Liver (tissue), 3 donors: ENCODE results near the gene ABHD17C.

ENCODE experiments used
- GABPA ChIP-seq, 2 donors: IDR thresholded peaks in 1 of 2; conservative IDR thresholded peaks in 1 of 2; 2 replicates each; pipeline ENCODE4 v1.6.1; 2016; ENCODE audit warnings: antibody characterized with exemption in 2 of 2, mild to moderate bottlenecking in 1 of 2, moderate library complexity in 1 of 2
- RXRA ChIP-seq, 2 donors: IDR thresholded peaks; 2 replicates each; pipeline ENCODE4 v1.6.1; 2017 to 2018; ENCODE audit warnings: antibody characterized with exemption in 2 of 2, mild to moderate bottlenecking in 1 of 2
- TF ChIP-seq, protein P1 (sequence below): fragments of 150-350 bp; IDR thresholded peaks from 2 replicates; pipeline ENCODE4 v1.5.1; 2017; ENCODE audit warnings: improper control_type of control experiment, low read depth, low read length; ENCODE audit not compliant: missing input control
- TF ChIP-seq, protein P2 (sequence below): IDR thresholded peaks from 2 replicates; pipeline ENCODE4 v1.6.1; 2016; ENCODE audit warnings: antibody characterized with exemption, mild to moderate bottlenecking
- donor health status: healthy.
- donor health status: healthy.

DNA sequence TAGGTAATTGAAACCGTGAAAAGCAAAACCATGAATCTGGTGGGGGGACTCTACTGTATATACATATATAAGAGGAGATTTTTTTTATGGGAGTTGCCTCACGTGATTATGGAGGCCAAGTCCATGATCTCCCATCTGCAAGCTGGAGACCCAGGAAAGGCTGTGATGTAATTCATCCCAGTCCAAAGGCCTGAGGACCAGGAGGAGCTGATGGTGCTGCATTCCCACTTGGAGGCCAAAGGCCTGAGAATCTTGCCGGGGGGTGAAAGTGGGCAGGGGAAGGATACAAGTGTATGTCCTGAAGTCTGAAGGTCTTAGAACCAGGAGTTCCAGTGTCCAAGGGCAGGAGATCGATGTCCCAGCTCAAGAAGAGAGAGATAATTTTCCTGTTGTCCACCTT is 47.0 kb downstream of the ABHD17C start:
- TF ChIP-seq, protein P1, sequence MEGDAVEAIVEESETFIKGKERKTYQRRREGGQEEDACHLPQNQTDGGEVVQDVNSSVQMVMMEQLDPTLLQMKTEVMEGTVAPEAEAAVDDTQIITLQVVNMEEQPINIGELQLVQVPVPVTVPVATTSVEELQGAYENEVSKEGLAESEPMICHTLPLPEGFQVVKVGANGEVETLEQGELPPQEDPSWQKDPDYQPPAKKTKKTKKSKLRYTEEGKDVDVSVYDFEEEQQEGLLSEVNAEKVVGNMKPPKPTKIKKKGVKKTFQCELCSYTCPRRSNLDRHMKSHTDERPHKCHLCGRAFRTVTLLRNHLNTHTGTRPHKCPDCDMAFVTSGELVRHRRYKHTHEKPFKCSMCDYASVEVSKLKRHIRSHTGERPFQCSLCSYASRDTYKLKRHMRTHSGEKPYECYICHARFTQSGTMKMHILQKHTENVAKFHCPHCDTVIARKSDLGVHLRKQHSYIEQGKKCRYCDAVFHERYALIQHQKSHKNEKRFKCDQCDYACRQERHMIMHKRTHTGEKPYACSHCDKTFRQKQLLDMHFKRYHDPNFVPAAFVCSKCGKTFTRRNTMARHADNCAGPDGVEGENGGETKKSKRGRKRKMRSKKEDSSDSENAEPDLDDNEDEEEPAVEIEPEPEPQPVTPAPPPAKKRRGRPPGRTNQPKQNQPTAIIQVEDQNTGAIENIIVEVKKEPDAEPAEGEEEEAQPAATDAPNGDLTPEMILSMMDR = no peak
- TF ChIP-seq RXRA (IDR thresholded peaks at IDR 0.05) (no peak), GABPA (IDR thresholded peaks at IDR 0.05 in 1 of 2, conservative IDR thresholded peaks at IDR 0.05 in 1 of 2) (no peak)
- TF ChIP-seq, protein P2, sequence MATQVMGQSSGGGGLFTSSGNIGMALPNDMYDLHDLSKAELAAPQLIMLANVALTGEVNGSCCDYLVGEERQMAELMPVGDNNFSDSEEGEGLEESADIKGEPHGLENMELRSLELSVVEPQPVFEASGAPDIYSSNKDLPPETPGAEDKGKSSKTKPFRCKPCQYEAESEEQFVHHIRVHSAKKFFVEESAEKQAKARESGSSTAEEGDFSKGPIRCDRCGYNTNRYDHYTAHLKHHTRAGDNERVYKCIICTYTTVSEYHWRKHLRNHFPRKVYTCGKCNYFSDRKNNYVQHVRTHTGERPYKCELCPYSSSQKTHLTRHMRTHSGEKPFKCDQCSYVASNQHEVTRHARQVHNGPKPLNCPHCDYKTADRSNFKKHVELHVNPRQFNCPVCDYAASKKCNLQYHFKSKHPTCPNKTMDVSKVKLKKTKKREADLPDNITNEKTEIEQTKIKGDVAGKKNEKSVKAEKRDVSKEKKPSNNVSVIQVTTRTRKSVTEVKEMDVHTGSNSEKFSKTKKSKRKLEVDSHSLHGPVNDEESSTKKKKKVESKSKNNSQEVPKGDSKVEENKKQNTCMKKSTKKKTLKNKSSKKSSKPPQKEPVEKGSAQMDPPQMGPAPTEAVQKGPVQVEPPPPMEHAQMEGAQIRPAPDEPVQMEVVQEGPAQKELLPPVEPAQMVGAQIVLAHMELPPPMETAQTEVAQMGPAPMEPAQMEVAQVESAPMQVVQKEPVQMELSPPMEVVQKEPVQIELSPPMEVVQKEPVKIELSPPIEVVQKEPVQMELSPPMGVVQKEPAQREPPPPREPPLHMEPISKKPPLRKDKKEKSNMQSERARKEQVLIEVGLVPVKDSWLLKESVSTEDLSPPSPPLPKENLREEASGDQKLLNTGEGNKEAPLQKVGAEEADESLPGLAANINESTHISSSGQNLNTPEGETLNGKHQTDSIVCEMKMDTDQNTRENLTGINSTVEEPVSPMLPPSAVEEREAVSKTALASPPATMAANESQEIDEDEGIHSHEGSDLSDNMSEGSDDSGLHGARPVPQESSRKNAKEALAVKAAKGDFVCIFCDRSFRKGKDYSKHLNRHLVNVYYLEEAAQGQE = no peak
